ENCODE results near the gene CENPL. TPM values are rescaled to one million over a fixed set of nuclear protein-coding genes. Genes with fewer than 3 reads are reported as not detected.

Gene CENPL
- total and polyA plus RNA-seq, 2 of the 8 experiments (the other 6 are each of a cell fraction or from before 2014, with no cell fraction given): 6.6 to 16.0 TPM

DNA sequence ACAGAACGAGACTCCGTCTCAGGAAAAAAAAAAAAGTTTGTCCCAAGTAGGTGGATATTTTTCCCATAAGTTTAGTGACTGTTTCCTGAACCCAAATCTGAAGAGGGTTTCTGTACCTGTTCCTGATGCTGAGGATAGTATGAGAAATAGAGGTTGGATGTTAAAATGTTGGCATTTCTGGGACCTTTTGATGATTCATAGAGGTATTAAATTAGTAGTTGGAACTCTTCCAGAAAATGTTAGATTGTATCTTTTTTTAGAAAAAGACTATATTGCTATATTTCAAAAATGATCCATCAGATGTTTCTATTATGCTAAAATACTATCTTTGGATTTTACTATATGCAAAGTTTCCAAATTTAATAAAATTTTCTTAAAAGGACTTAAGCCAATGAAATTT lies 2.9 kb upstream of the CENPL start:
- CTCF ChIA-PET (ENCODE audit: partially characterized antibody): no interaction called here
- H2AFZ ChIP-seq (ENCODE audit: low read length): no peak overlapping the region
- H3K4me3 ChIP-seq (ENCODE audit: extremely low read depth in 1 of 4, insufficient read depth in 2 of 4, low read depth in 3 of 4, low read length in 4 of 4): no peak overlapping the region
- no peak overlapping the region for H3K4me2 ChIP-seq (ENCODE audit: insufficient read depth in 1 of 2, low read depth in 2 of 2, low read length in 2 of 2)
- no peak overlapping the region for H3K56ac ChIP-seq (replicated peaks; ENCODE audit: insufficient read length, low read depth, low read length)
- H3K79me1 ChIP-seq (ENCODE audit: low read depth, low read length): no peaks in the 10 kb centered on the region
- WGBS, 2 experiments (ENCODE audit: extremely low coverage in 1 of 2, insufficient coverage in 1 of 2, insufficient read length in 1 of 2, insufficient replicate concordance in 2 of 2, low coverage in 1 of 2, low lambda C conversion rate in 2 of 2, missing lambda C conversion rate in 1 of 2): 89% methylated on average over 2 of the region's 2 CpGs; no CpG with 5 or more reads in 1 of the 2 experiments
- H2BK20ac ChIP-seq (ENCODE audit: low read length): no peak overlapping the region
- no peak overlapping the region for H4K8ac ChIP-seq (ENCODE audit: extremely low read depth, insufficient read depth, low read length)
- H3K23me2 ChIP-seq (ENCODE audit: low read depth, low read length): peaks cover 7% of the 10 kb centered on the region
- H3K4me1 ChIP-seq (replicated peaks in 1 of 4; ENCODE audit: control insufficient read depth in 3 of 4, insufficient read depth in 4 of 4, low read length in 3 of 4): no peaks in the 10 kb centered on the region; a peak in 3 of 7 replicates
- no peak overlapping the region for H2BK15ac ChIP-seq (ENCODE audit: low read length)
- no peak overlapping the region for H3K18ac ChIP-seq (ENCODE audit: extremely low read depth, low read length)
- no peaks in the 10 kb centered on the region for H3K27me3 ChIP-seq (replicated peaks in 1 of 4; ENCODE audit: control insufficient read depth in 3 of 4, extremely low read depth in 1 of 4, insufficient read depth in 3 of 4, low read length in 3 of 4)
- no peak overlapping the region for H2AK5ac ChIP-seq (ENCODE audit: low read depth, low read length)
- POLR2A ChIA-PET (ENCODE audit: partially characterized antibody): interaction anchor here (0.6 to 10.0 kb wide), 2 partner anchors 14 to 37 kb away, joined by 3 to 166 read pairs; partner anchors contain the start of genes GAS5 and ZBTB37
- no peak for TF ChIP-seq BACH1 (IDR thresholded peaks at IDR 0.05; ENCODE audit: low read length)
- no peak overlapping the region for H2BK5ac ChIP-seq (ENCODE audit: low read depth, low read length)
- peaks cover 7 to 14% of the 10 kb centered on the region in 2 experiments for H3K79me2 ChIP-seq (ENCODE audit: control insufficient read depth in 1 of 2, insufficient read depth in 2 of 2, low read length in 2 of 2)
- H4K20me1 ChIP-seq (replicated peaks in 1 of 2; ENCODE audit: control insufficient read depth in 1 of 2, insufficient read depth in 2 of 2, low read length in 2 of 2): peaks cover 0 to 2% of the 10 kb centered on the region in 2 experiments
- H2BK120ac ChIP-seq (replicated peaks; ENCODE audit: low read depth, low read length): no peak overlapping the region
- H3K23ac ChIP-seq (ENCODE audit: insufficient read length): no peak overlapping the region
- H3K36me3 ChIP-seq (ENCODE audit: control insufficient read depth in 2 of 4, insufficient read depth in 4 of 4, low read length in 3 of 4): peaks cover 0 to 17% (median 9%) of the 10 kb centered on the region in 4 experiments; a peak in 5 of 8 replicates
- DNase-seq (ENCODE audit: low read depth in 1 of 2, low spot score in 2 of 2) (no peak), FAIRE-seq (no peak)
- no peak overlapping the region for H3K4ac ChIP-seq (replicated peaks; ENCODE audit: insufficient read length, low read depth, low read length)
- H3K9me3 ChIP-seq (ENCODE audit: insufficient read depth in 2 of 2, low read depth in 1 of 2, low read length in 1 of 2): no peaks in the 10 kb centered on the region
- no peak overlapping the region for H2BK12ac ChIP-seq (ENCODE audit: low read depth, low read length)
- no peak overlapping the region for H3K9ac ChIP-seq (replicated peaks in 1 of 4; ENCODE audit: extremely low read depth in 1 of 4, low read depth in 3 of 4, low read length in 3 of 4)
- no peak overlapping the region for H3K14ac ChIP-seq (ENCODE audit: insufficient read length)
- H4K5ac ChIP-seq (ENCODE audit: insufficient read length, low read depth, low read length): no peak overlapping the region
- no peak overlapping the region for H3K27ac ChIP-seq (ENCODE audit: low read depth, low read length)
- H4K91ac ChIP-seq (replicated peaks; ENCODE audit: insufficient read length, low read length): no peak overlapping the region
